Left hindlimb (tissue), 1 donor: ENCODE measurements around the gene ZNF655.
A peak's percentile ranks its signal among the peaks of the same experiment; 100 is the strongest.
"Not testable (repeated sequence)": the region's sequence is repeated elsewhere in the genome, so short reads cannot be mapped to it uniquely, and the experiment has no call there.

Experiments used
- DNase-seq: peaks from one replicate; pipeline ENCODE4 v3.0.0-alpha.2; 2018

ZNF655 gene, protein sequence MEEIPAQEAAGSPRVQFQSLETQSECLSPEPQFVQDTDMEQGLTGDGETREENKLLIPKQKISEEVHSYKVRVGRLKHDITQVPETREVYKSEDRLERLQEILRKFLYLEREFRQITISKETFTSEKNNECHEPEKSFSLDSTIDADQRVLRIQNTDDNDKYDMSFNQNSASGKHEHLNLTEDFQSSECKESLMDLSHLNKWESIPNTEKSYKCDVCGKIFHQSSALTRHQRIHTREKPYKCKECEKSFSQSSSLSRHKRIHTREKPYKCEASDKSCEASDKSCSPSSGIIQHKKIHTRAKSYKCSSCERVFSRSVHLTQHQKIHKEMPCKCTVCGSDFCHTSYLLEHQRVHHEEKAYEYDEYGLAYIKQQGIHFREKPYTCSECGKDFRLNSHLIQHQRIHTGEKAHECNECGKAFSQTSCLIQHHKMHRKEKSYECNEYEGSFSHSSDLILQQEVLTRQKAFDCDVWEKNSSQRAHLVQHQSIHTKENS

GRCh38 chr7:99558306-99559174 is at the start of gene ZNF655:
ZNF655 (plus strand) TSS chr7:99558642; CDS start chr7:99560560, 1,918 bp downstream.
- DNase-seq: peak; percentile 95

DNA sequence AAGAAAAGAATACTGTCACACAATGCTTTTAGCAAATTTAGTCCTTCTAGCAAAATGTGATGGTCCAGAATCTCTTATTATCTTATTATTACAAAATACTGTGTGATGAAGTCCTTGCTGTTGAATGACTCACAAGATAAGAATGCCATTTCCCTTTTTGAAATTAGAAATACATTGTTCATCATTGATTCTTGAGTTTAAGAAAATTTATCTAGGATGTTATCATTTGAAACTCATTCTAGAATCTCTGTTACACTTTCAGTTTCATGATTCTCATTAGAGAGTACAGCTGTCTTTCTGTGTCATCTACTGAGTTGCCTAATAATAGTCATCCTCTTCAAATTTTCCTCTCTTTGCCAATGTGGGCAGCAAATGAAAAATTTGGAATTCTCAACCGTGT is 44.4 kb upstream of the ZNF655 start:
- DNase-seq: no peak

GRCh38 chr7:99521399-99521798 is 37.0 kb upstream of the ZNF655 start:
- DNase-seq: no peak

DNA sequence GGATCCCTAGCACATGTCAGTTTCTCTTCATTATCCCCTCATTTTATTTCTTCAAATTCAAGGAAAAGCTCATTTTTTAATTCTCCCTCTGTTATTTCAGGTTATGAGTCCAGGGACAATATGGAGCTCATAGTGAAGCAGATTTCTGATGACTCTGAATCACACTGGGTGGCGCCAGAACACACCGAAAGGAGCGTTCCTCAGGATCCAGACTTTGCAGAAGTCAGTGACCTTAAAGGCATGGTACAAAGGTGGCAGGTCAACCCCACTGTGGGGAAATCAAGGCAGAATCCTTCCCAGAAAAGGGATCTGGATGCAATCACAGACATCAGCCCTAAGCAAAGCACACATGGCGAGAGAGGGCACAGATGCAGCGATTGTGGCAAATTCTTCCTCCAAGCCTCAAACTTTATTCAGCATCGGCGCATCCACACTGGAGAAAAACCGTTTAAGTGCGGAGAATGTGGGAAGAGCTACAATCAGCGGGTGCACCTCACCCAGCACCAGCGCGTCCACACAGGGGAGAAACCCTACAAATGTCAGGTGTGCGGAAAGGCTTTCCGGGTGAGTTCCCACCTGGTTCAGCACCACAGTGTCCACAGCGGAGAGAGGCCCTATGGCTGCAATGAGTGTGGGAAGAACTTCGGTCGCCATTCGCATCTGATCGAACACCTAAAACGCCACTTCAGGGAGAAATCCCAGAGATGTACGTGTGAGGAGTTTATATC is 32.6 kb upstream of the ZNF655 start:
- no peak for DNase-seq

DNA sequence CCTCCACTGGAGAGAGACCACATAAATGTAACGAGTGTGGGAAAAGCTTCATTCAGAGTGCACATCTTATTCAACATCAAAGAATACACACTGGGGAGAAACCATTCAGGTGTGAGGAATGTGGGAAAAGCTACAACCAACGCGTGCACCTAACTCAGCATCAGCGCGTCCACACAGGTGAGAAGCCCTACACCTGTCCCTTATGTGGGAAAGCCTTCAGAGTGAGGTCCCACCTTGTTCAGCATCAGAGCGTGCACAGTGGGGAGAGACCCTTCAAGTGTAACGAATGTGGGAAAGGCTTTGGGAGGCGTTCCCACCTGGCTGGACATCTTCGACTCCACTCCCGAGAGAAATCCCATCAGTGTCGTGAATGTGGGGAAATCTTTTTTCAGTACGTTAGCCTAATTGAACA is 27.1 kb upstream of the ZNF655 start:
- no peak for DNase-seq

- DNase-seq: no peak
These were observed 22.8 kb upstream of the ZNF655 start for GRCh38 chr7:99535667-99536066.

DNA sequence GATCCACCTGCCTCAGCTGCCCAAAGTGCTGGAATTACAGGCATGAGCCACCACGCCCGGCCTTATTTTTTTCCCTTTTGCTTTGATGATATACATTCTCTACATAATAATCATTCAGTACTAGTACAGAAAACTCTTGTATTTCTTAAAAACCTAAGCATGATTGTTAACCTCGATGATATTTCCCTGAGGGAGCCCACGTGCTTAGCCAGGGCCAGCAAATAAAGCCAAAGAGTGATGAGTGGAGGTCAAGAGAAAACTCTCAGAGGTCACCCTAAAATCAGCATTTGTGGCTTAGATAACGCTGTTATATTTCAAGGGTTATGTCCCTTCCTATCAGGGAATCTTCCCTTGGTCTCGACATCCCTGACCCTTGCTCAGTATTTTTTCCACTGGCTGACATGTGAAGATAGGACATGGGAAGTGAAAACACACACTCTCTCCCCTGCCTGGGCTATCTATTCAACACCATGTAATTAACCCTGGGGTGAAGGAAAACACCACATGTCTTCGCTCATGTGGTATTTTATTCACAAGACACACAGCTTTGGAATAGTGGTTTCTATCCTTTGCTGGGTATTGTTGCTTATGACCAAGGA is 19.1 kb upstream of the ZNF655 start:
- DNase-seq: no peak

DNA sequence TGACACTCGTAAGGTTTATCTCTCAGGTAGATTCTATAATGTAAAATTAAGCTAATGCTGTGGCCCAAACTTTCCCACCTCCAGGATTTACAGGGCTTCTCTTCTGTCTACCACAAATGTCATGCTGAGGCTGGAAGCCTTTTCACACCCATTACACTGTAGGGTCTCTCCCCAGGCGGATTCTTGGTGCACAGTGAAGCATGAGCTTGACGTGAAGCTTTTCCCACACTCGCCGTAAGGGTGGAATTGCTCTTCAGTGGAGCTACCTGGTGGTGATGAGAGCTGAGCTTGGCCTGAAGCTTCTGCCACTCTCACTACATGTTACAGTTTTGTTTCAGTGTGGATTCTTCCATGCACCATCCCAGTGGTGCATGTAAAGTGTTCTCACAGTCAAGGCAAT is 17.9 kb upstream of the ZNF655 start:
- DNase-seq: no peak

DNA sequence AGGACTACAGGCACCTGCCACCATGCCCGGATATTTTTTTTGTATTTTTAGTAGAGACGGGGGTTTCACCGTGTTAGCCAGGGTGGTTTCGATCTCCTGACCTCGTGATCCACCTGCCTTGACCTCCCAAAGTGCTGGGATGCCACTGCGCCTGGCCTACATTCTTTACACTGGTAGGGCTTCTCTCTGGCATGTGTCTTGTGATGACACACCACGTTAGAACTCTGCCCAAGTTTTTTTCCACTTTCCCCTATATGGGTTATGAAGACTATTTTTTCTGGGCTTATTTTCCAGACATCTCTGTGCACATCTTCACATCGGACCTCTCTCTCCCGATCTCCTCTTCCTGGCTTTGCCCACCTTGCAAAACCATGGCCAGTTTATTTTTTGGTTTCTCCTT is 17.2 kb upstream of the ZNF655 start:
- no peak for DNase-seq

DNA sequence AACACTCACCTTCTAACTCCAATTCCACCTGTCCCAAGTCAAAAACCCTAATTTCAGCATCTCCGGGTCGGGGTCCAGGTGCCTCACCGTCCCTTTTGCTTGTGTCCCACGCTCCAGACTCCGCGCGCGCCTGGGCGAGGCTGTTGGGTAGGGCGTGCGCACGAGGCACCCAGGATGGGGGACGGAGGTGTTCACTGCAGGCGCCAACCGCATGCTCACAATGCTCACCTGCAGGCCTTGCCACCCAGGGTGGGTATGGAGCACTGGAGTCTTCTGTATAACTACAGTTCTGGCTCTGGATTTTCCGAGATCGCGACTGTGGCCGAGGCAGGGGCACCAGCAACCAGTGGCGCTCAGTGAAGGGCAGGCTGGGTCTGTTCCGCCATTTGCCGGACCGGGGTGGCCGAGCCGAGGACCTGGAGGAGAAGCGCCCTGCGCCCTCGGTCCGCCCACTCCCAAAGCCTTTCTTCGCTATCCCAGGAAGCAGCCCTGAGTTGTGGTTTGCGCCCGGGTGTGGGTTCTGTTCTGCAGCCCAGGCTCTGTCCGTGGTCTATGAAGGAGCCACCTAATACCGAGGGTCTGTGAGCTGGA is 15.3 kb upstream of the ZNF655 start:
- no peak for DNase-seq

- no peak for DNase-seq
These were observed 14.5 kb upstream of the ZNF655 start for GRCh38 chr7:99543916-99544315.

GRCh38 chr7:99545308-99545707 is 13.1 kb upstream of the ZNF655 start:
- DNase-seq: not testable (repeated sequence)

DNA sequence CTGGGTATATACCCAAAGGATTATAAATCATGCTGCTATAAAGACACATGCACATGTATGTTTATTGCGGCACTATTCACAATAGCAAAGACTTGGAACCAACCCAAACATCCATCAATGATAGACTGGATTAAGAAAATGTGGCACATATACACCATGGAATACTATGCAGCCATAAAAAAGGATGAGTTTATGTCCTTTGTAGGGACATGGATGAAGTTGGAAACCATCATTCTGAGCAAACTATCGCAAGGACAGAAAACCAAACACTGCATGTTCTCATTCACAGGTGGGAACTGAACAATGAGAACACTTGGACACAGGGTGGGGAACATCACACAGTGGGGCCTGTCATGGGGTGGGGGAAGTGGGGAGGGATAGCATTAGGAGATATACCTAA is 8.9 kb upstream of the ZNF655 start:
- not testable (repeated sequence) for DNase-seq

DNA sequence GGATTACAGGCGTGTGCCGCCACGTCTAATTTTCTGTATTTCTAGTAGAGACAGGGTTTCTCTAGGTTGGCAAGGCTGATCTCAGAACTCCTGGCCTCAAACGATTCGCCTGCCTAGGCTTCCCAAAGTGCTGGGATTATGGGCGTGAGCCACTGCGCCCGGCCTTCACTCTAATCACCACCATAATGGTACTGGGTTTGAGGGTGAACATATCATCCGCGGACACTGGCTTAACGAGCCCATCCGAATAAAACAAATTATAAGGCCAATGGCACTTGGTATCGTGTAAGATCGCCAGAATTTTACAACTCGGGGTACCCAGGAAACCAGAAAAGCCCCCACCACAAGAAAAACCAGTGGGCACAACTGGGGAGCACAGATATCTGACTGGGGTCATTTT is 7.1 kb upstream of the ZNF655 start:
- no peak for DNase-seq

DNA sequence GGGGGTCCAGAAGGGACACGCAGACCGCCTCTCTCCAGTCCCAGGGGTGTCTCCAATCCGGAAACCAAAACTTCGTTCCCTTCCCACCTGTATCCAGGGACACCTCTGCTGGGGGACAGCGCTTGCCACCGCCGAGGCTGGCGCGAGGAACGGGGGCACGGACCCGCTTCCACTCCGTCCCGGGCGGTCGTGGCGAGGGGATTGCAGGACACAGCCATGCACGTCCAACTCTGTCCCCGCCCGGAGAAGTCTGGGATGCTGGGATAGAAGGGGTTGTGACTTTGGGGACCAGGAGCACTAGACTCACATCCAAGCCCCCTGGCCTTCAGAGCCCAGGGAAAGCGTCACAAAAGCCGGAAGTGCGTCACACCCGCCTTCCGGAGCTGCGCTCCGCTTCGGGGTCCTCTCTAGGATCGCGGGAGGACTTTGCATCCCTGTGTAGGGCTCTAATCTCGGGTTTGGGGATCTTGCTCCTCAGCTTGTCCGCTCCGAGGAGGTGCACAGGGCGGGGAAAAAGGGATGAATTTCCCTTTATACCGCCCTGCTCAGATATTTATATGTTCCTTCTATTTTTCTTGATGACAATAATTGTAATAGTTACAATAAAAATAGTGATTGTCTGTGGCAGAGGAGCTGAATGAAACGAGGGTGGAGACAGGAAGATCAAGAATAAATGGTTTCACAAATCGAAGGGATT is 6.5 kb upstream of the ZNF655 start, which contains the start of gene FAM200A:
Gene FAM200A, minus strand, starts transcription at position 348 of the 697 bp plus-strand sequence. CDS start 3,707 bp downstream, outside the sequence.
- peak; percentile 93 for DNase-seq

DNA sequence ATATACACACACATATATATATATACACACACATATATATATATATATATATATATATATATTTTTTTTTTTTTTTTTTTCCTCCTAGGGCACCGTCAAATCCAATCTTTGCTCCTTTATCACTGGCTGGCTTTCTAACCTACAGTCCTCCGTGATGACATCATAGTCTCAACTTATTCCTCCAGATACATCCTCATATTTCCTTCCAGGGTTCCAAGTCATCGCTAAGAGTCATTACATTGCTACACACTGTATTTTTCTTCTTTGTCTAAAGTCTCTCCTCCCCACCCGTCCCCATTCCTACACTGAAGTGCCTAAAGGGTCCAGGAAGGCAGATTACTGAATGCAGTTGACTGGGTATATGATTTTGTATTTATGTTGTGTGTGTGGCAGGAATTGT is 5.4 kb upstream of the ZNF655 start:
- DNase-seq: no peak

DNA sequence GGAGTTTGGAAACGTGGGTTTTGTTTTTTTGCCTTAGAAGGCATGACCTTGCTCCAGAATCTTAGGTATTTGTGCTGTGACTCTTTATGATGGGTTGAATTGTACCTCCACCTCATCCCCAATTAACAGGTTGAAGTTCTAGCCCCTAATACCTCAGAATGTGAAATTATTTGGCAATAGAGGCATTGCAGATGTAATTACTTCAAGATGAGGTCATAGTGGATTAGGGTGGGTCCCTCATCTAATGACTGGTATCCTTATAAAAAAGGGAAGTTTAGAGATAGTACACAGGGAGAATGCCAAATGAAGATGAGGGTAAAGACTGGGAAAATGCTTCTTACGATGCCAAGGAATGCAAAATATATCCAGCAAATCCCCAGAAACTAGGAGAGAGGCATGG is 3.5 kb upstream of the ZNF655 start:
- no peak for DNase-seq

DNA sequence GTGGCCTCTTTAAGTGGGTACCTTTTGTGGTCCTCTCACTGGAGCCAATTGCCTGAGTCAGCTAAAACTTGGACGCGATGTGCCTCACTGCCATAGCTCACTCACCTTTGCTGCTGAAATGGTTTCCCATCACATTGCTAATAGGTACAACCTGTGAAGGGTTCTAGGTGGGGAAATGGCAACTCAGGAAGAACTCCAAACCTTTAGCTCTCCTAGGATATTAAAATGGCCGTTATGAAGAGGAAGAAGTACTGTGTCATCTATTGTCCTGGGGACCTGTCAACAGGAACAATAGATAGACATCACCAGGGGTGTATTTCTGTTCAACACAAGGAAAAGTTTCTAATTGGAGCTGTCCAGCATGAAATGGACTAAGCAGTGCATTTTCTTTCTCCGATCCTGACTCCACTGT is 1.2 kb upstream of the ZNF655 start:
- no peak for DNase-seq

GRCh38 chr7:99557940-99558305 is 519 bp upstream of the ZNF655 start:
- no peak for DNase-seq

GRCh38 chr7:99559175-99559915 is 903 bp downstream of the ZNF655 start:
- no peak for DNase-seq
